OCI-LY1 (cell line): ENCODE data around the gene C12orf75.

Experiments used
- H2AFZ ChIP-seq: fragments of 200-600 bp; sonication (generic), shearing (Covaris generic); 2 replicates; pipeline ENCODE4 v1.6.0; 2014; ENCODE audit warnings: antibody characterized with exemption, mild to moderate bottlenecking, low read length
- H3F3A ChIP-seq: fragments of 200-600 bp; sonication (generic), shearing (Covaris generic); 2 replicates; pipeline ENCODE4 v1.6.0; 2014; ENCODE audit warnings: mild to moderate bottlenecking, antibody characterized with exemption, low read length, moderate library complexity; ENCODE audit not compliant: insufficient read depth
- H3K27ac ChIP-seq: fragments of 200-600 bp; sonication (generic); 2 replicates; pipeline ENCODE4 v1.5.1; 2014; ENCODE audit warnings: low read length, mixed run types, mild to moderate bottlenecking, low read depth; ENCODE audit not compliant: poor library complexity, severe bottlenecking
- H3K27me3 ChIP-seq: fragments of 200-600 bp; sonication (generic); 2 replicates; pipeline ENCODE4 v1.6.0; 2014; ENCODE audit warnings: antibody characterized with exemption, mild to moderate bottlenecking, low read length, moderate library complexity; ENCODE audit not compliant: insufficient read depth
- H3K36me3 ChIP-seq: fragments of 200-600 bp; sonication (generic); 2 replicates; pipeline ENCODE4 v1.6.1; 2014; ENCODE audit warnings: mild to moderate bottlenecking, antibody characterized with exemption, low read length, moderate library complexity, mixed read lengths; ENCODE audit not compliant: insufficient read depth
- H3K4me1 ChIP-seq: fragments of 200-600 bp; sonication (generic); 2 replicates; pipeline ENCODE4 v1.5.1; 2014; ENCODE audit warnings: mild to moderate bottlenecking, low read length, moderate library complexity; ENCODE audit not compliant: insufficient read depth, severe bottlenecking
- H3K4me2 ChIP-seq: fragments of 200-600 bp; sonication (generic), shearing (Covaris generic); 2 replicates; pipeline ENCODE4 v1.6.1; 2014; ENCODE audit warnings: low read length
- H3K4me3 ChIP-seq: fragments of 200-600 bp; sonication (generic); 2 replicates; pipeline ENCODE4 v1.5.1; 2014; ENCODE audit warnings: low read length, low read depth, mild to moderate bottlenecking, mixed read lengths; ENCODE audit not compliant: poor library complexity, severe bottlenecking
- H3K79me2 ChIP-seq: fragments of 200-600 bp; shearing (Covaris generic); 2 replicates; pipeline ENCODE4 v1.6.1; 2016; ENCODE audit warnings: mixed run types, low read length, mixed read lengths; ENCODE audit not compliant: insufficient read depth
- H3K9ac ChIP-seq: fragments of 200-600 bp; sonication (generic), shearing (Covaris generic); 2 replicates; pipeline ENCODE4 v1.6.1; 2014; ENCODE audit warnings: mild to moderate bottlenecking, low read length, mixed read lengths
- H3K9me2 ChIP-seq: fragments of 200-600 bp; sonication (generic), shearing (Covaris generic); 2 replicates; pipeline ENCODE4 v1.6.1; 2014; ENCODE audit warnings: low read depth, mild to moderate bottlenecking, low read length, mixed read lengths
- H3K9me3 ChIP-seq: fragments of 200-600 bp; shearing (Covaris generic); 2 replicates; pipeline ENCODE4 v1.6.1; 2014; ENCODE audit warnings: low read length, mixed read lengths
- H4K20me1 ChIP-seq: fragments of 200-600 bp; sonication (generic), shearing (Covaris generic); 2 replicates; pipeline ENCODE4 v1.6.0; 2016; ENCODE audit warnings: mild to moderate bottlenecking, low read length; ENCODE audit not compliant: insufficient read depth
- EZH2 ChIP-seq: fragments of 200-600 bp; sonication (generic), shearing (Covaris generic); IDR thresholded peaks from 2 replicates; pipeline ENCODE4 v1.8.0; 2017; ENCODE audit warnings: borderline replicate concordance, mixed run types, mild to moderate bottlenecking, antibody characterized with exemption, low read length, moderate library complexity, mixed read lengths
- TF ChIP-seq, protein P1 (sequence below): fragments of 200-600 bp; sonication (generic), shearing (Covaris generic); IDR thresholded peaks from 2 replicates; pipeline ENCODE4 v1.5.1; 2017; ENCODE audit warnings: mild to moderate bottlenecking, antibody characterized with exemption, low read length, moderate library complexity, mixed read lengths

The C12orf75 gene

DNA sequence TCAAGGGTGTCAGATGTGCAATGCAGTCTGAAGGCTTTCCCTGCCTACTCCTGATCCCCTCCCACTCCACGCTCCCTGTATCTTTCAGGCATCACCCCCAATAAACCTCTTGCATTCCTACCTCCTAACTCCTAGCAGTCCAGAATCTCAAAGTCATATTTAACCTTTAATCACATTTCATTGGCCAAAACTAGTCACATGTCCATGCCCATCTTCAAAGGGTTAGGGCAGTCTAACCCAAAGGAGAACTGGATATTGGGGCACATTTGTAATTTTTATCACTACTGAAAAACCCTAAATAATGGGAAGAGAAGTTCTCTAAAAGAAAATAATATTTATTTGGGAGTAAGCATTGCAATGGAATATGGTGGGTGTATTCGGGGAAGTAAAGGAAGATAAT, 5.4 kb upstream of the C12orf75 start:
- Histone ChIP-seq H3K36me3 (no peaks in the 10 kb centered on the region), H3K9me2 (no peaks in the 10 kb centered on the region), H3K4me3 (no peak overlapping the region), H3K9me3 (no peaks in the 10 kb centered on the region), H4K20me1 (no peaks in the 10 kb centered on the region), H3K27me3 (no peaks in the 10 kb centered on the region), H3K79me2 (no peaks in the 10 kb centered on the region), H3K4me1 (peaks cover 14% of the 10 kb centered on the region), H3K27ac (no peak overlapping the region), H2AFZ (no peak overlapping the region), H3K4me2 (no peak overlapping the region), H3K9ac (no peak overlapping the region), H3F3A (no peaks in the 10 kb centered on the region)
- no peak for TF ChIP-seq EZH2
- TF ChIP-seq, protein P1, sequence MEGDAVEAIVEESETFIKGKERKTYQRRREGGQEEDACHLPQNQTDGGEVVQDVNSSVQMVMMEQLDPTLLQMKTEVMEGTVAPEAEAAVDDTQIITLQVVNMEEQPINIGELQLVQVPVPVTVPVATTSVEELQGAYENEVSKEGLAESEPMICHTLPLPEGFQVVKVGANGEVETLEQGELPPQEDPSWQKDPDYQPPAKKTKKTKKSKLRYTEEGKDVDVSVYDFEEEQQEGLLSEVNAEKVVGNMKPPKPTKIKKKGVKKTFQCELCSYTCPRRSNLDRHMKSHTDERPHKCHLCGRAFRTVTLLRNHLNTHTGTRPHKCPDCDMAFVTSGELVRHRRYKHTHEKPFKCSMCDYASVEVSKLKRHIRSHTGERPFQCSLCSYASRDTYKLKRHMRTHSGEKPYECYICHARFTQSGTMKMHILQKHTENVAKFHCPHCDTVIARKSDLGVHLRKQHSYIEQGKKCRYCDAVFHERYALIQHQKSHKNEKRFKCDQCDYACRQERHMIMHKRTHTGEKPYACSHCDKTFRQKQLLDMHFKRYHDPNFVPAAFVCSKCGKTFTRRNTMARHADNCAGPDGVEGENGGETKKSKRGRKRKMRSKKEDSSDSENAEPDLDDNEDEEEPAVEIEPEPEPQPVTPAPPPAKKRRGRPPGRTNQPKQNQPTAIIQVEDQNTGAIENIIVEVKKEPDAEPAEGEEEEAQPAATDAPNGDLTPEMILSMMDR, result no peak

DNA sequence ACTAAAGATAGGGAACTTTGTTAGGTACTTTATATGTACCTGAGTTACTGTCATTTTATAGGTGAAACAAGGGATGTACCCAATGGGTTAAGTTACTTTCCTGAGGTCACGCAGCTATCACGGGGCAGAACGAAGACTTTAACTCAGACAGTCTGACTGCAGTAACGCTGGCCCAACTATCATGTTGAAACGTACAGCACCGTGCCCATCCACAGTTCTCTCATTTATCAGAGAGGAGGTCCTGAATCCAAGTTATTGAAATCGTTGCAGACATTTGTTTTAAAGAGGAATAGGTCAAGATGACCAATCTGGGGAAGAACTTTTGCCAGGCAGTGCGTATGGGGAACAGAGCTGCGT, 587 bp upstream of the C12orf75 start:
- no peak overlapping the region for H2AFZ ChIP-seq
- no peaks in the 10 kb centered on the region for H4K20me1 ChIP-seq
- TF ChIP-seq, protein P1, result no peak
- TF ChIP-seq EZH2, result no peak
- no peaks in the 10 kb centered on the region for H3K9me2 ChIP-seq
- no peaks in the 10 kb centered on the region for H3F3A ChIP-seq
- peak overlapping the region; percentile 46 for H3K9ac ChIP-seq
- no peaks in the 10 kb centered on the region for H3K36me3 ChIP-seq
- no peaks in the 10 kb centered on the region for H3K9me3 ChIP-seq
- H3K4me3 ChIP-seq, result peak overlapping the region; percentile 81
- peaks cover 29% of the 10 kb centered on the region for H3K4me1 ChIP-seq
- H3K27me3 ChIP-seq, result no peaks in the 10 kb centered on the region
- H3K4me2 ChIP-seq, result peak overlapping the region; percentile 89
- no peak overlapping the region for H3K27ac ChIP-seq
- no peaks in the 10 kb centered on the region for H3K79me2 ChIP-seq

DNA sequence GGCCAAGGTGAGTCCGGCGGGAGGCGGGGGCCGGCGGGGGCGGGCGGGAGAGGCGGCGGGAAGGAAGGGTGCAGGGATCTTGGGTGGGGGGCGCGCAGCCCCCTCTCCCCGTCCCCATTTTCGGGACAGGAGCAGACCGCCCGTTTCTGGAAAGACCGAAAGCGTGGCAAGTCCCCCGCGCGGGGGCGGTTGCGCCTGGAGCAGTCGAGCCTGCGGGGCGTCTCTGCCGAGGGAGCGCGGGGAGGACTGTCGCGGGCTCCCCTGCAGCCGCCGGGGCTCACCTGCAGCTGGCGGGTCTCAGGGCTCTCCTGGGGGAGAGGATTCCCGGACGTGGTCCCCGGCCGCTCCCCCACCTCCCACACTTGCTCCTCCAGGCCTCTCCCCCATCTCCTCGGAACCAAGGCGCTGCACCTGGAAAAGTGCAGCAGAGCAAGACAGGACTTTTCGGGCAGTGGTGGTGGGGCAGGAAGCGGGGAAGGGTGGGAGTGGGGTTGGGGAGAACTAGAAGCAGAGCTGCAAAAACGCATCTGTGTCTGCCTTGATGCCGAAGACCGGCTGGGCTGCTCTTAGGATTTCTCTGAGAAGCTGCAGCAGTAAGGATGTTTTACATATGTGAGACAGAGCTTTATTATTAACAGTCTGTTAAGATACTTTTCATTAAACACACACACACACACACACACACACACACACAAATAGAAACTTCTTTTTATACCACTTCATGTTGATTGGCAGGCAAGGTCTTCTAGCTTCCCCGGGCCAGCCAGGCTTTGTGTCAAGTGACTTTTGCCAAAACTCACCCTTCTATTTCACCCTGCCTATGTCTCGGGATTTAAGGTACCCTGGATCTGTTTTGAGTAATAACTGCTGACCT, 677 bp downstream of the C12orf75 start:
- peak overlapping the region; percentile 81 for H3K4me2 ChIP-seq
- H3K27me3 ChIP-seq, result no peaks in the 10 kb centered on the region
- peak overlapping the region; percentile 53 for H3K27ac ChIP-seq
- no peak overlapping the region for H2AFZ ChIP-seq
- H3K9ac ChIP-seq, result peak overlapping the region; percentile 76
- H3K36me3 ChIP-seq, result no peaks in the 10 kb centered on the region
- TF ChIP-seq EZH2, result no peak
- TF ChIP-seq, protein P1, result no peak
- no peaks in the 10 kb centered on the region for H3K79me2 ChIP-seq
- H3K9me3 ChIP-seq, result no peaks in the 10 kb centered on the region
- H3F3A ChIP-seq, result no peaks in the 10 kb centered on the region
- H3K9me2 ChIP-seq, result no peaks in the 10 kb centered on the region
- no peaks in the 10 kb centered on the region for H4K20me1 ChIP-seq
- H3K4me1 ChIP-seq, result peaks cover 36% of the 10 kb centered on the region
- peak overlapping the region; percentile 81 for H3K4me3 ChIP-seq
